IPS-20b (cell line): Measurements from ENCODE around the gene PRKCB.

Source experiments
- H3K27ac ChIP-seq: one replicate; pipeline ENCODE4 v1.5.1; 2013; ENCODE audit warnings: low read length
- H3K27me3 ChIP-seq: 2 replicates; pipeline ENCODE4 v1.6.1; 2013; ENCODE audit warnings: mild to moderate bottlenecking, low read length, inconsistent platforms; ENCODE audit not compliant: insufficient read depth
- H3K36me3 ChIP-seq: 2 replicates; pipeline ENCODE4 v1.6.1; 2013; ENCODE audit warnings: low read depth, mild to moderate bottlenecking, inconsistent platforms, low read length, moderate library complexity; ENCODE audit not compliant: insufficient read depth
- H3K4me1 ChIP-seq: 2 replicates; pipeline ENCODE4 v1.6.1; 2013; ENCODE audit warnings: mild to moderate bottlenecking, control low read depth, inconsistent platforms, low read length, moderate library complexity; ENCODE audit not compliant: insufficient read depth
- H3K4me3 ChIP-seq: 2 replicates; pipeline ENCODE4 v1.5.1; 2013; ENCODE audit warnings: mild to moderate bottlenecking, low read length, inconsistent platforms
- H3K9ac ChIP-seq: 2 replicates; pipeline ENCODE4 v1.6.1; 2013; ENCODE audit warnings: low read depth, mild to moderate bottlenecking, inconsistent platforms, low read length, moderate library complexity
- H3K9me3 ChIP-seq: 2 replicates; pipeline ENCODE4 v1.6.1; 2013; ENCODE audit warnings: mild to moderate bottlenecking, low read depth, low read length, inconsistent platforms; ENCODE audit not compliant: insufficient read depth

Gene PRKCB

GRCh38 chr16:23979982-23980381 is 144.2 kb downstream of the PRKCB start:
- Histone ChIP-seq H3K4me3 (no peak overlapping the region), H3K36me3 (no peaks in the 10 kb centered on the region), H3K4me1 (0 out of 2 replicates have a peak, but pooled peaks cover 4% of the 10 kb centered on the region), H3K27ac (no peak overlapping the region), H3K9me3 (no peaks in the 10 kb centered on the region), H3K27me3 (no peaks in the 10 kb centered on the region), H3K9ac (no peak overlapping the region)

GRCh38 chr16:23981429-23982399 is 145.9 kb downstream of the PRKCB start:
- H3K4me3 ChIP-seq = no peak overlapping the region
- H3K4me1 ChIP-seq = 0 out of 2 replicates have a peak, but pooled peaks cover 4% of the 10 kb centered on the region

GRCh38 chr16:23986455-23986854 is 150.7 kb downstream of the PRKCB start:
- H3K4me3 ChIP-seq = no peak overlapping the region
- H3K9ac ChIP-seq = no peak overlapping the region
- H3K9me3 ChIP-seq = no peaks in the 10 kb centered on the region
- no peaks in the 10 kb centered on the region for H3K36me3 ChIP-seq
- no peak overlapping the region for H3K27ac ChIP-seq
- no peaks in the 10 kb centered on the region for H3K4me1 ChIP-seq
- H3K27me3 ChIP-seq = no peaks in the 10 kb centered on the region

More at GRCh38 chr16:23981429-23982399, 145.9 kb downstream of the PRKCB start:
- H3K9ac ChIP-seq = no peak overlapping the region
- no peak overlapping the region for H3K27ac ChIP-seq
- no peaks in the 10 kb centered on the region for H3K36me3 ChIP-seq
- H3K27me3 ChIP-seq = no peaks in the 10 kb centered on the region
- H3K9me3 ChIP-seq = no peaks in the 10 kb centered on the region

- Histone ChIP-seq H3K4me3 (no peak overlapping the region), H3K27ac (no peak overlapping the region), H3K9me3 (no peaks in the 10 kb centered on the region), H3K4me1 (no peaks in the 10 kb centered on the region), H3K27me3 (no peaks in the 10 kb centered on the region), H3K9ac (no peak overlapping the region), H3K36me3 (no peaks in the 10 kb centered on the region)
Measured at GRCh38 chr16:23987443-23987842, 151.7 kb downstream of the PRKCB start.

GRCh38 chr16:23990507-23990906 is 154.7 kb downstream of the PRKCB start:
- no peaks in the 10 kb centered on the region for H3K27me3 ChIP-seq
- no peak overlapping the region for H3K27ac ChIP-seq
- H3K9me3 ChIP-seq = no peaks in the 10 kb centered on the region
- no peaks in the 10 kb centered on the region for H3K36me3 ChIP-seq
- no peaks in the 10 kb centered on the region for H3K4me1 ChIP-seq
- no peak overlapping the region for H3K4me3 ChIP-seq
- H3K9ac ChIP-seq = no peak overlapping the region

GRCh38 chr16:23991066-23991465 is 155.3 kb downstream of the PRKCB start:
- Histone ChIP-seq H3K27me3 (no peaks in the 10 kb centered on the region), H3K4me3 (no peak overlapping the region), H3K9me3 (no peaks in the 10 kb centered on the region), H3K36me3 (no peaks in the 10 kb centered on the region), H3K9ac (no peak overlapping the region), H3K4me1 (no peaks in the 10 kb centered on the region), H3K27ac (no peak overlapping the region)

- H3K27me3 ChIP-seq = no peaks in the 10 kb centered on the region
- no peaks in the 10 kb centered on the region for H3K36me3 ChIP-seq
- H3K27ac ChIP-seq = no peak overlapping the region
- no peak overlapping the region for H3K9ac ChIP-seq
- no peaks in the 10 kb centered on the region for H3K9me3 ChIP-seq
- H3K4me3 ChIP-seq = no peak overlapping the region
- no peaks in the 10 kb centered on the region for H3K4me1 ChIP-seq
Measured at GRCh38 chr16:23994615-23995014, 158.8 kb downstream of the PRKCB start.

- no peaks in the 10 kb centered on the region for H3K27me3 ChIP-seq
- no peak overlapping the region for H3K27ac ChIP-seq
- no peak overlapping the region for H3K4me3 ChIP-seq
- H3K4me1 ChIP-seq = no peaks in the 10 kb centered on the region
- H3K9me3 ChIP-seq = no peaks in the 10 kb centered on the region
- H3K36me3 ChIP-seq = no peaks in the 10 kb centered on the region
- H3K9ac ChIP-seq = no peak overlapping the region
Measured at GRCh38 chr16:23996258-23996955, 160.6 kb downstream of the PRKCB start.

- Histone ChIP-seq H3K4me3 (no peak overlapping the region), H3K36me3 (no peaks in the 10 kb centered on the region), H3K4me1 (no peaks in the 10 kb centered on the region), H3K27me3 (no peaks in the 10 kb centered on the region), H3K9me3 (no peaks in the 10 kb centered on the region), H3K9ac (no peak overlapping the region), H3K27ac (no peak overlapping the region)
Measured at GRCh38 chr16:23998771-23999170, 163.0 kb downstream of the PRKCB start.

- Histone ChIP-seq H3K36me3 (no peaks in the 10 kb centered on the region), H3K4me3 (no peak overlapping the region), H3K4me1 (no peaks in the 10 kb centered on the region), H3K27ac (no peak overlapping the region), H3K27me3 (no peaks in the 10 kb centered on the region), H3K9me3 (no peaks in the 10 kb centered on the region), H3K9ac (no peak overlapping the region)
Measured at GRCh38 chr16:23999663-24000062, 163.9 kb downstream of the PRKCB start.

GRCh38 chr16:24001710-24002109 is 165.9 kb downstream of the PRKCB start:
- no peaks in the 10 kb centered on the region for H3K36me3 ChIP-seq

GRCh38 chr16:24002619-24003018 is 166.8 kb downstream of the PRKCB start:
- Histone ChIP-seq H3K27ac (no peak overlapping the region), H3K9ac (no peak overlapping the region), H3K27me3 (peaks cover 3% of the 10 kb centered on the region; the same call in 1 of the 2 replicates), H3K4me3 (no peak overlapping the region), H3K4me1 (no peaks in the 10 kb centered on the region), H3K36me3 (no peaks in the 10 kb centered on the region), H3K9me3 (no peaks in the 10 kb centered on the region)

More at GRCh38 chr16:24001710-24002109, 165.9 kb downstream of the PRKCB start:
- H3K27me3 ChIP-seq = no peaks in the 10 kb centered on the region
- no peak overlapping the region for H3K9ac ChIP-seq
- H3K4me1 ChIP-seq = no peaks in the 10 kb centered on the region
- H3K4me3 ChIP-seq = no peak overlapping the region
- no peaks in the 10 kb centered on the region for H3K9me3 ChIP-seq
- H3K27ac ChIP-seq = no peak overlapping the region
